GM23248 (cell line): ENCODE results near the gene ERCC6L2. TPM values are rescaled to one million over a fixed set of nuclear protein-coding genes. Genes with fewer than 3 reads are reported as not detected.
A peak's percentile ranks its signal among the peaks of the same experiment; 100 is the strongest.

Experiments
- DNase-seq: peaks from one replicate; pipeline ENCODE4 v3.0.0-alpha.2; 2015
- H2AFZ ChIP-seq: fragments of 200-600 bp; sonication (generic); 2 replicates; pipeline ENCODE4 v1.6.1; 2016; ENCODE audit warnings: antibody characterized with exemption
- H3F3A ChIP-seq: fragments of 200-600 bp; sonication (generic); 2 replicates; pipeline ENCODE4 v1.6.1; 2016; ENCODE audit warnings: mild to moderate bottlenecking, antibody characterized with exemption, mixed run types; ENCODE audit not compliant: insufficient read depth
- H3K27ac ChIP-seq: fragments of 200-600 bp; sonication (generic); 2 replicates; pipeline ENCODE4 v1.5.1; 2016; ENCODE audit warnings: mild to moderate bottlenecking
- H3K27me3 ChIP-seq: fragments of 200-600 bp; sonication (generic); replicated peaks from 2 replicates; pipeline ENCODE4 v1.6.1; 2016; ENCODE audit warnings: mild to moderate bottlenecking; ENCODE audit not compliant: insufficient read depth
- H3K36me3 ChIP-seq: fragments of 200-600 bp; sonication (generic); 2 replicates; pipeline ENCODE4 v1.6.1; 2016; ENCODE audit warnings: low read depth, mild to moderate bottlenecking
- H3K4me1 ChIP-seq: fragments of 200-600 bp; sonication (generic); 2 replicates; pipeline ENCODE4 v1.6.1; 2016; ENCODE audit warnings: mild to moderate bottlenecking; ENCODE audit not compliant: insufficient read depth
- H3K4me2 ChIP-seq: fragments of 200-600 bp; sonication (generic); one replicate; pipeline ENCODE4 v1.6.1; 2016; ENCODE audit warnings: mild to moderate bottlenecking; ENCODE audit not compliant: unreplicated experiment
- H3K4me3 ChIP-seq: fragments of 200-600 bp; sonication (generic); 2 replicates; pipeline ENCODE4 v1.5.1; 2016; ENCODE audit warnings: mild to moderate bottlenecking
- H3K79me2 ChIP-seq: fragments of 200-600 bp; sonication (generic); 2 replicates; pipeline ENCODE4 v1.6.1; 2016; ENCODE audit warnings: mild to moderate bottlenecking; ENCODE audit not compliant: insufficient read depth
- H3K9ac ChIP-seq: fragments of 200-600 bp; sonication (generic); 2 replicates; pipeline ENCODE4 v1.6.1; 2016; ENCODE audit warnings: mild to moderate bottlenecking
- H3K9me2 ChIP-seq: fragments of 200-600 bp; sonication (generic); 2 replicates; pipeline ENCODE4 v1.6.1; 2016; ENCODE audit warnings: mixed run types, mild to moderate bottlenecking, moderate library complexity; ENCODE audit not compliant: insufficient read depth
- H3K9me3 ChIP-seq: fragments of 200-600 bp; sonication (generic); one replicate; pipeline ENCODE4 v1.6.1; 2017; ENCODE audit warnings: low read depth
- H4K20me1 ChIP-seq: fragments of 200-600 bp; sonication (generic); 2 replicates; pipeline ENCODE4 v1.6.0; 2016; ENCODE audit not compliant: insufficient read depth
- EZH2 ChIP-seq: fragments of 200-600 bp; sonication (generic); IDR thresholded peaks from 2 replicates; pipeline ENCODE4 v1.6.1; 2018; ENCODE audit warnings: antibody characterized with exemption, mild to moderate bottlenecking; ENCODE audit not compliant: insufficient read depth, poor library complexity, severe bottlenecking
- EZH2phosphoT487 ChIP-seq: fragments of 200-600 bp; sonication (generic); IDR thresholded peaks from 2 replicates; pipeline ENCODE4 v1.6.1; 2018; ENCODE audit warnings: antibody characterized with exemption, moderate library complexity, mild to moderate bottlenecking, low read depth; ENCODE audit not compliant: insufficient read depth
- WGBS, 2 experiments: methylation state at CpG; one replicate each; pipeline ENCODE4 v1.1.6; 2015 to 2017; ENCODE audit warnings: low lambda C conversion rate in 2 of 2, low coverage in 1 of 2; ENCODE audit errors: missing lambda C conversion rate in 2 of 2; 5-methylcytosine and 5-hydroxymethylcytosine counted together
- in situ Hi-C: fragments of 300-500 bp; cut with MboI; formaldehyde crosslinking; loops from 2 replicates; pipeline ENCODE4 v1.15.0; 2020
- polyA plus RNA-seq: library from polyadenylated mRNA; unstranded; fragments of >200 nt; fragmentation: Nextera tagmentation; extraction: Ambion mirVana; gene quantifications from 2 replicates; pipeline ENCODE4 v1.2.1, GENCODE V29; 2016
- total RNA-seq: library from RNA; depleted of rRNA; stranded (reverse); fragments of >200 nt; shearing (Covaris generic); gene quantifications from 2 replicates; pipeline ENCODE4 v1.2.3, GENCODE V29; 2014

The ERCC6L2 gene
- total and polyA plus RNA-seq, 2 experiments from 2014 or later, result 23.4 to 45.0 TPM

DNA sequence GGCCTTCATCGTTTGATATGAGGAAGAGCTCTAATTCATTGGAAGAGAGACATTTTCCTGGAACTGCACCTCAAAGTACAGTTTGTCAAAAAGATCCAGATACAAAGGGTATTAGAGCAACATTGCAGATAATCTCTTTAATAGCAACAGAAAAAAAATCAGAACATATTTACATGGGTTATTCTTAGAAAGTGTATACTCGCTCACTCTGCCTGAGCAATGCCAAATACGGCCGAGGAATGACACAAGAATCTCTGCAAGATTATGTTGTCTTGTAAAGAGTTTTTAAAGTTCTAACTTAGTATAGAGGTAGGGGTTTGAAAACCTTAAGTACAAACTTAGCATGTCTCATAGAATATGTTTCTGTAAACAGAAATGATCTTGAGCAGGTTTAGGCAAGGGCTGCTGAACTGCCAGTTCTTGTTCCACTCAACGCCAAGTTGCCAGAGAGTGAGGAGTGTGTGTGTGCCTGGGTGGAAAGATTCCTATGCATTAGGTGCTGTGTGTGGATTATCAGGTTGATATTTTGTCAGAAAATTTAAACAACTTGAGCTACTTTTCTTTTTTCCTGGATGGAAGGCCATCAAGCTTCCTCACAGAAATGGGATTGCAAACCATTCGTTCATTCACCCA is 41.8 kb upstream of the ERCC6L2 start:
- no peaks in the 10 kb centered on the region for H3K27me3 ChIP-seq
- H2AFZ ChIP-seq, result no peak overlapping the region
- no peak overlapping the region for H3K4me2 ChIP-seq
- H4K20me1 ChIP-seq, result no peaks in the 10 kb centered on the region
- DNase-seq, result no peak
- no peak overlapping the region for H3K27ac ChIP-seq
- H3K9me2 ChIP-seq, result no peaks in the 10 kb centered on the region
- no peak overlapping the region for H3K9ac ChIP-seq
- H3K9me3 ChIP-seq, result no peaks in the 10 kb centered on the region
- H3K79me2 ChIP-seq, result no peaks in the 10 kb centered on the region
- in situ Hi-C loops, result no loop called here
- WGBS, 2 experiments, result 81 to 84% methylated on average over 6 of the region's 6 CpGs
- TF ChIP-seq EZH2, result no peak
- TF ChIP-seq EZH2phosphoT487, result no peak
- H3K4me1 ChIP-seq, result peaks cover 9% of the 10 kb centered on the region
- peaks cover 6% of the 10 kb centered on the region for H3F3A ChIP-seq
- no peak overlapping the region for H3K4me3 ChIP-seq
- H3K36me3 ChIP-seq, result no peaks in the 10 kb centered on the region

DNA sequence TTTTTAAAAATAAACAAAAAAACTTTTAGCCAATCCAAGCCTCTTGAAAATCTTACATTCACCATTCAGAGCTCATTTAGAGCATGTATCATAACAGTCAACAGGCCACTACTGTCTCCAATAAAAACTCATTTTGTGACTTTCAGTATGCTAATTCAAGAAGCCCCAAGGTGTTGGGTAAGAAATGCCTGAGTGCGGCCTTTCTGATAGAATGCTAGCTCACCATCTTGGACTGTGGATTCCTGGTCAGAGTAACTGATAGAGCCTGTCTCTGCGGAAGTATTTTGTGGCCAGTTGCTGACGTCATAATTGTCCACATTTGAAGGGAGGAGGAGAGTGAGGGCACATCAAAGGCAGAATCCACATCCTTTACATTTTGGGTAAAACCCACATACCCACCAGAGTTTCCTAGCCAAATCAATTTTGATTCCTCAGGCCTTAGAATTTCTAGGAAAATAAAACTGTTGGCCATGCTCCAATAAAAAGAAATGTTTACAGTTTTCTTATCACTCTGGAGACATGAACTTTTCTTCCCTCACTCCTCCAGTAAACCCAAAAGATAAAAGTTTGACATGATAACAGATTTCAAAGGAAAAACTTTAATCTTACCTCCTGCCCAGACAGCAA is 41.1 kb upstream of the ERCC6L2 start:
- H3K79me2 ChIP-seq, result no peaks in the 10 kb centered on the region
- WGBS, 2 experiments, result 88 to 94% methylated on average over 3 of the region's 3 CpGs
- DNase-seq, result no peak
- H3K27me3 ChIP-seq, result no peaks in the 10 kb centered on the region
- H2AFZ ChIP-seq, result no peak overlapping the region
- no peaks in the 10 kb centered on the region for H4K20me1 ChIP-seq
- no peaks in the 10 kb centered on the region for H3K36me3 ChIP-seq
- H3K4me2 ChIP-seq, result no peak overlapping the region
- H3K9ac ChIP-seq, result no peak overlapping the region
- no peak overlapping the region for H3K27ac ChIP-seq
- in situ Hi-C loops, result no loop called here
- H3K9me3 ChIP-seq, result no peaks in the 10 kb centered on the region
- TF ChIP-seq EZH2phosphoT487, result no peak
- TF ChIP-seq EZH2, result no peak
- H3K4me1 ChIP-seq, result peaks cover 9% of the 10 kb centered on the region
- H3K9me2 ChIP-seq, result no peaks in the 10 kb centered on the region
- H3K4me3 ChIP-seq, result no peak overlapping the region
- H3F3A ChIP-seq, result peaks cover 6% of the 10 kb centered on the region

DNA sequence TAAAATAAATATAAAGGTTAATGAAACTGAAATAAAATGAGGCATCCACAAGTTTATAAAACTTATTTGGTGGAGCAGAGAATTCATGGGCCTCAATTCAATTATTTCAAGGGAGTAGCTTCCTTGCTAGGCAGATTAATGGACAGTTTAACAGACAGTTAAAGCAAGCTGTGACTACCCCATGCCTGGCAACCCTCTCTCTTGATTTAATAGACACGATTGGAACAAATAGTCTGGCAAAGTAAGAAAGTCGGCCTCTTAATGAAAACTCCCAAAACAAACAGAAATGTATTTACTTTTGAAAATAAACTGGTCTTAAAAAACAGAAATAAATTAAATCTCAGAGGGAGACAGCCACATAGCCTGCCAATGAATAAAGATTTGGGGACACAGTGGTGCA is 40.1 kb upstream of the ERCC6L2 start:
- WGBS, 2 experiments, result 17 to 19% methylated on average over 2 of the region's 2 CpGs
- Histone ChIP-seq H3K4me1 (peaks cover 9% of the 10 kb centered on the region), H3K36me3 (no peaks in the 10 kb centered on the region), H3K9me3 (no peaks in the 10 kb centered on the region), H3K4me2 (no peak overlapping the region), H3K27ac (no peak overlapping the region), H2AFZ (no peak overlapping the region), H4K20me1 (no peaks in the 10 kb centered on the region), H3K79me2 (no peaks in the 10 kb centered on the region), H3K27me3 (no peaks in the 10 kb centered on the region), H3K9ac (no peak overlapping the region), H3K9me2 (no peaks in the 10 kb centered on the region), H3F3A (peaks cover 6% of the 10 kb centered on the region), H3K4me3 (no peak overlapping the region)
- in situ Hi-C loops, result no loop called here
- DNase-seq, result no peak
- TF ChIP-seq EZH2 (no peak), EZH2phosphoT487 (no peak)

DNA sequence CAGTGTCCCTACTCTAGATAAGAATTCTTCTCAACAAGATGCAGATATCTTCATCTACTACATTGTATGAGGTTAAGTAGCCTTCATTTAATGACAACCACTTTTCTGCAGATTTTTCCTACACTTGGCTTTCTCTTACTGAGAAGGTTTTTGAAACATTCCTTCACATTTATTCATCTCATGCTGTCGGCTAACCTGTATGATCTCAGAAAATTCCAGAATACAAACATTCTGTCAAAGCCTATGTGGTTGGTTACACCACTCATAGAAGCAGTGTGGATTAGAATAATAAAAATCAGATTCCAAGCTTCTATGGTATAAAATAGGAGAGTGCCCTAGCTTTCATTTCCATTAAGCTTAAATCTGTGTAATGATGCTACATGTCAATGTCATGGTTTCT is 39.4 kb upstream of the ERCC6L2 start:
- H3K27ac ChIP-seq, result no peak overlapping the region
- H3K4me2 ChIP-seq, result no peak overlapping the region
- H3K9ac ChIP-seq, result no peak overlapping the region
- H4K20me1 ChIP-seq, result no peaks in the 10 kb centered on the region
- no peak for TF ChIP-seq EZH2
- no peak for TF ChIP-seq EZH2phosphoT487
- H3K27me3 ChIP-seq, result no peaks in the 10 kb centered on the region
- H3K36me3 ChIP-seq, result no peaks in the 10 kb centered on the region
- no peaks in the 10 kb centered on the region for H3K9me2 ChIP-seq
- in situ Hi-C loops, result no loop called here
- no peak overlapping the region for H2AFZ ChIP-seq
- DNase-seq, result peak; percentile 20
- H3K4me1 ChIP-seq, result peaks cover 9% of the 10 kb centered on the region
- H3F3A ChIP-seq, result peaks cover 6% of the 10 kb centered on the region
- no peaks in the 10 kb centered on the region for H3K9me3 ChIP-seq
- WGBS, 2 experiments, result 19 to 39% methylated on average over 1 of the region's 1 CpG
- H3K4me3 ChIP-seq, result no peak overlapping the region
- H3K79me2 ChIP-seq, result no peaks in the 10 kb centered on the region
